Liver (tissue), 9 donors: ENCODE results near the gene LRRC37A3. TPM values are rescaled to one million over a fixed set of nuclear protein-coding genes. Genes with fewer than 3 reads are reported as not detected.

Experiments
- DNase-seq: peaks from one replicate; pipeline ENCODE4 v3.0.0-alpha.2; 2017; ENCODE audit warnings: low spot score
- H3K27ac ChIP-seq, 2 donors: one replicate each; pipeline ENCODE4 v1.7.0; 2013; ENCODE audit warnings: inconsistent platforms in 2 of 2, low read length in 2 of 2, control low read depth in 1 of 2, low read depth in 1 of 2, mild to moderate bottlenecking in 1 of 2
- H3K27me3 ChIP-seq, 4 donors: one replicate each; pipeline versions ENCODE4 v1.6.1 to v1.7.0; 2013; ENCODE audit warnings: low read length in 3 of 4, inconsistent platforms in 1 of 4, mild to moderate bottlenecking in 1 of 4, moderate library complexity in 1 of 4; ENCODE audit not compliant: control insufficient read depth in 4 of 4, insufficient read depth in 4 of 4
- H3K36me3 ChIP-seq, 4 donors: one replicate each; pipeline versions ENCODE4 v1.6.1 to v1.7.0; 2013; ENCODE audit warnings: low read length in 3 of 4, mild to moderate bottlenecking in 3 of 4, low read depth in 1 of 4, moderate library complexity in 1 of 4; ENCODE audit not compliant: control insufficient read depth in 4 of 4, insufficient read depth in 3 of 4
- H3K4me1 ChIP-seq, 4 donors: one replicate each; pipeline versions ENCODE4 v1.6.1 to v1.7.0; 2013; ENCODE audit warnings: low read length in 3 of 4, mild to moderate bottlenecking in 3 of 4, moderate library complexity in 1 of 4; ENCODE audit not compliant: control insufficient read depth in 4 of 4, insufficient read depth in 4 of 4
- H3K4me3 ChIP-seq, 3 donors: one replicate each; pipeline versions ENCODE4 v1.6.1 to v1.7.0; 2013; ENCODE audit warnings: low read length in 3 of 3, control low read depth in 1 of 3, low read depth in 1 of 3, mild to moderate bottlenecking in 1 of 3
- H3K9ac ChIP-seq, 2 donors: one replicate each; pipeline ENCODE4 v1.7.0; 2013; ENCODE audit warnings: low read length in 2 of 2, mild to moderate bottlenecking in 2 of 2, moderate library complexity in 2 of 2, control low read depth in 1 of 2, low read depth in 1 of 2
- H3K9me3 ChIP-seq, 4 donors: one replicate each; pipeline versions ENCODE4 v1.6.1 to v1.7.0; 2013; ENCODE audit warnings: low read length in 3 of 4; ENCODE audit not compliant: control insufficient read depth in 4 of 4
- FOXA1 ChIP-seq: IDR thresholded peaks from 2 replicates; pipeline ENCODE4 v1.6.1; 2016; ENCODE audit warnings: antibody characterized with exemption
- FOXA2 ChIP-seq: IDR thresholded peaks from 2 replicates; pipeline ENCODE4 v1.6.1; 2016; ENCODE audit warnings: antibody characterized with exemption
- HNF4A ChIP-seq, 2 donors: conservative IDR thresholded peaks; 2 replicates each; pipeline ENCODE4 v1.6.1; 2016; ENCODE audit warnings: antibody characterized with exemption in 2 of 2, mild to moderate bottlenecking in 2 of 2
- HNF4G ChIP-seq: IDR thresholded peaks from 2 replicates; pipeline ENCODE4 v1.6.1; 2016; ENCODE audit warnings: antibody characterized with exemption
- NR2F2 ChIP-seq: IDR thresholded peaks from 2 replicates; pipeline ENCODE4 v1.6.1; 2016; ENCODE audit warnings: antibody characterized with exemption
- RAD21 ChIP-seq, 2 donors: IDR thresholded peaks; 2 replicates each; pipeline ENCODE4 v1.6.1; 2016; ENCODE audit warnings: antibody characterized with exemption in 2 of 2, mild to moderate bottlenecking in 2 of 2
- SP1 ChIP-seq: IDR thresholded peaks from 2 replicates; pipeline ENCODE4 v1.6.1; 2018; ENCODE audit warnings: antibody characterized with exemption, mild to moderate bottlenecking
- WGBS: extraction: QIAGEN DNeasy Blood & Tissue Kit; methylation state at CpG from one replicate; pipeline ENCODE4 v1.1.7; 2013; 5-methylcytosine and 5-hydroxymethylcytosine counted together
- polyA plus RNA-seq, 2 donors: library from polyadenylated mRNA; stranded (reverse) in 1 of 2; unstranded in 1 of 2; fragments of 200-250 nt in 1 of 2; fragments of >200 nt in 1 of 2; fragmentation: Nextera tagmentation in 1 of 2; extraction: Ambion mirVana in 1 of 2; gene quantifications; one replicate each; pipeline versions ENCODE4 v1.2.1 to v1.2.3, GENCODE V29; 2013 to 2015
- total RNA-seq, 2 donors: library from RNA; depleted of rRNA; stranded (reverse); fragments of >200 nt; gene quantifications; one replicate each; pipeline ENCODE4 v1.2.3, GENCODE V29; 2014
- TF ChIP-seq, protein P1 (sequence below): IDR thresholded peaks from 2 replicates; pipeline ENCODE4 v1.6.1; 2016; ENCODE audit warnings: antibody characterized with exemption
- TF ChIP-seq, protein P2 (sequence below): fragments of 150-350 bp; IDR thresholded peaks from 2 replicates; pipeline ENCODE4 v1.5.1; 2017; ENCODE audit warnings: improper control_type of control experiment, low read depth, low read length; ENCODE audit not compliant: missing input control
- TF ChIP-seq, protein P3 (sequence below): IDR thresholded peaks from 2 replicates; pipeline ENCODE4 v1.6.1; 2016; ENCODE audit warnings: antibody characterized with exemption
- TF ChIP-seq, protein P4 (sequence below): IDR thresholded peaks from 2 replicates; pipeline ENCODE4 v1.6.1; 2016; ENCODE audit warnings: antibody characterized with exemption, mild to moderate bottlenecking
- donor health status: healthy.
- donor health status: healthy.
- donor health status: healthy.
- donor health status: healthy.
- donor health status: healthy.

The LRRC37A3 gene
- total and polyA plus RNA-seq, 4 donors, result 0.46 to 4.5 (median 3.0) TPM

DNA sequence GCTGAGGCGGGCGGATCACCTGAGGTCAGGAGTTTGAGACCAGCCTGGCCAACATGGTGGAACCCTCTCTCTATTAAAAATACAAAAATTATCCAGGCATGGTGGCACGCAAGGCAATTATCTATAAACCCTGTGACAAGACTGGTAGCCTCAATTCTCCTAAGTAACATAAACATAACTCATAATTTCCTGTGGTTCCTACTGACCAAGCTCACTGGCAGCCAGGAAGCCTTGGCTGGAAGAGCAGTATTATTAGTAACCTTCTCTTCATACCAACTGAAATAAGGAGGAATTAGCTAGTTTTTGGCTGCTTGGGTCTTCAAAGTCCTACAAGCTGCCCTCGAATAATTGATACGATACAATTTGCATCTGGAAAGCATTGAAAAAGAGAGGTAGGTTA lies 31.6 kb upstream of the LRRC37A3 start:
- DNase-seq, result no peak
- no peak for TF ChIP-seq FOXA2
- no peak for TF ChIP-seq SP1
- TF ChIP-seq FOXA1, result no peak
- TF ChIP-seq HNF4G, result no peak
- no peak for TF ChIP-seq RAD21 (IDR thresholded peaks at IDR 0.05)
- TF ChIP-seq, protein P1, sequence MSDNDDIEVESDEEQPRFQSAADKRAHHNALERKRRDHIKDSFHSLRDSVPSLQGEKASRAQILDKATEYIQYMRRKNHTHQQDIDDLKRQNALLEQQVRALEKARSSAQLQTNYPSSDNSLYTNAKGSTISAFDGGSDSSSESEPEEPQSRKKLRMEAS, result no peak
- TF ChIP-seq NR2F2, result no peak
- no peak for TF ChIP-seq HNF4A (conservative IDR thresholded peaks at IDR 0.05)
- Histone ChIP-seq H3K27me3 (no peaks in the 10 kb centered on the region), H3K9ac (no peak overlapping the region), H3K27ac (no peak overlapping the region), H3K9me3 (no peaks in the 10 kb centered on the region), H3K36me3 (no peaks in the 10 kb centered on the region), H3K4me1 (no peaks in the 10 kb centered on the region), H3K4me3 (no peak overlapping the region)
- WGBS, result 96% methylated on average over 5 of the region's 5 CpGs

DNA sequence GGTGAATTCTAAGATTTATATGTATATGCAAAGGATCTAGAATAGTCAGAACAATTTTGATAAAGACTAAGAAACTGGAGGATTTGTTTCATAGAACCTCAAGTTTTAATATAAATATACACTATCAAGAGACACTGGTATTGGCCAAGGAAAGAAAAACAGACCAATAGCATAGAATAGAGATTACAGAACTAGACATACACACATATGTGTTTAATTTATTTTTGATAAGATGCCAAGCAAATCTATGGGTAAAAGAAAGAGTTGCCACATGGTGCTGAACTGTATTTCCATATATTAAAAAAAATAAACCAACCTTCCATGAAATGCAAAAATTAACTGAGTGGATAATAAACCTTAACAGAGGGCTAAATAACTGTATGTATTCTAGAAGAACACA lies 27.9 kb upstream of the LRRC37A3 start:
- DNase-seq, result no peak
- Histone ChIP-seq H3K4me3 (no peak overlapping the region), H3K9me3 (no peaks in the 10 kb centered on the region)

More for the DNA sequence above, 27.9 kb upstream of the LRRC37A3 start:
- Histone ChIP-seq H3K4me1 (no peaks in the 10 kb centered on the region), H3K9ac (no peak overlapping the region), H3K27ac (no peak overlapping the region), H3K36me3 (no peaks in the 10 kb centered on the region), H3K27me3 (no peaks in the 10 kb centered on the region)
- TF ChIP-seq, protein P2, sequence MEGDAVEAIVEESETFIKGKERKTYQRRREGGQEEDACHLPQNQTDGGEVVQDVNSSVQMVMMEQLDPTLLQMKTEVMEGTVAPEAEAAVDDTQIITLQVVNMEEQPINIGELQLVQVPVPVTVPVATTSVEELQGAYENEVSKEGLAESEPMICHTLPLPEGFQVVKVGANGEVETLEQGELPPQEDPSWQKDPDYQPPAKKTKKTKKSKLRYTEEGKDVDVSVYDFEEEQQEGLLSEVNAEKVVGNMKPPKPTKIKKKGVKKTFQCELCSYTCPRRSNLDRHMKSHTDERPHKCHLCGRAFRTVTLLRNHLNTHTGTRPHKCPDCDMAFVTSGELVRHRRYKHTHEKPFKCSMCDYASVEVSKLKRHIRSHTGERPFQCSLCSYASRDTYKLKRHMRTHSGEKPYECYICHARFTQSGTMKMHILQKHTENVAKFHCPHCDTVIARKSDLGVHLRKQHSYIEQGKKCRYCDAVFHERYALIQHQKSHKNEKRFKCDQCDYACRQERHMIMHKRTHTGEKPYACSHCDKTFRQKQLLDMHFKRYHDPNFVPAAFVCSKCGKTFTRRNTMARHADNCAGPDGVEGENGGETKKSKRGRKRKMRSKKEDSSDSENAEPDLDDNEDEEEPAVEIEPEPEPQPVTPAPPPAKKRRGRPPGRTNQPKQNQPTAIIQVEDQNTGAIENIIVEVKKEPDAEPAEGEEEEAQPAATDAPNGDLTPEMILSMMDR, result no peak
- TF ChIP-seq FOXA1 (no peak), SP1 (no peak)
- TF ChIP-seq, protein P3, sequence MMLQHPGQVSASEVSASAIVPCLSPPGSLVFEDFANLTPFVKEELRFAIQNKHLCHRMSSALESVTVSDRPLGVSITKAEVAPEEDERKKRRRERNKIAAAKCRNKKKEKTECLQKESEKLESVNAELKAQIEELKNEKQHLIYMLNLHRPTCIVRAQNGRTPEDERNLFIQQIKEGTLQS, result no peak
- TF ChIP-seq, protein P1, result no peak
- TF ChIP-seq, protein P4, sequence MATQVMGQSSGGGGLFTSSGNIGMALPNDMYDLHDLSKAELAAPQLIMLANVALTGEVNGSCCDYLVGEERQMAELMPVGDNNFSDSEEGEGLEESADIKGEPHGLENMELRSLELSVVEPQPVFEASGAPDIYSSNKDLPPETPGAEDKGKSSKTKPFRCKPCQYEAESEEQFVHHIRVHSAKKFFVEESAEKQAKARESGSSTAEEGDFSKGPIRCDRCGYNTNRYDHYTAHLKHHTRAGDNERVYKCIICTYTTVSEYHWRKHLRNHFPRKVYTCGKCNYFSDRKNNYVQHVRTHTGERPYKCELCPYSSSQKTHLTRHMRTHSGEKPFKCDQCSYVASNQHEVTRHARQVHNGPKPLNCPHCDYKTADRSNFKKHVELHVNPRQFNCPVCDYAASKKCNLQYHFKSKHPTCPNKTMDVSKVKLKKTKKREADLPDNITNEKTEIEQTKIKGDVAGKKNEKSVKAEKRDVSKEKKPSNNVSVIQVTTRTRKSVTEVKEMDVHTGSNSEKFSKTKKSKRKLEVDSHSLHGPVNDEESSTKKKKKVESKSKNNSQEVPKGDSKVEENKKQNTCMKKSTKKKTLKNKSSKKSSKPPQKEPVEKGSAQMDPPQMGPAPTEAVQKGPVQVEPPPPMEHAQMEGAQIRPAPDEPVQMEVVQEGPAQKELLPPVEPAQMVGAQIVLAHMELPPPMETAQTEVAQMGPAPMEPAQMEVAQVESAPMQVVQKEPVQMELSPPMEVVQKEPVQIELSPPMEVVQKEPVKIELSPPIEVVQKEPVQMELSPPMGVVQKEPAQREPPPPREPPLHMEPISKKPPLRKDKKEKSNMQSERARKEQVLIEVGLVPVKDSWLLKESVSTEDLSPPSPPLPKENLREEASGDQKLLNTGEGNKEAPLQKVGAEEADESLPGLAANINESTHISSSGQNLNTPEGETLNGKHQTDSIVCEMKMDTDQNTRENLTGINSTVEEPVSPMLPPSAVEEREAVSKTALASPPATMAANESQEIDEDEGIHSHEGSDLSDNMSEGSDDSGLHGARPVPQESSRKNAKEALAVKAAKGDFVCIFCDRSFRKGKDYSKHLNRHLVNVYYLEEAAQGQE, result no peak
